Prostate gland (tissue), 2 donors: Measurements from ENCODE around the gene CBFA2T3. TPM values are rescaled to one million over a fixed set of nuclear protein-coding genes. Genes with fewer than 3 reads are reported as not detected.

Experiments
- DNase-seq: peaks from one replicate; pipeline ENCODE4 v3.0.0-alpha.2; 2019; ENCODE audit warnings: low spot score
- H3K27ac ChIP-seq, 2 donors: fragments of 200-600 bp; sonication (generic); 2 replicates each; pipeline ENCODE4 v1.5.1; 2017 to 2019
- H3K27me3 ChIP-seq: fragments of 200-600 bp; sonication (generic); replicated peaks from 2 replicates; pipeline ENCODE4 v1.5.1; 2019; ENCODE audit not compliant: insufficient read depth
- H3K36me3 ChIP-seq, 2 donors: fragments of 200-600 bp; sonication (generic); 1 replicate in 1 of 2; 2 replicates in 1 of 2; pipeline versions ENCODE4 v1.5.1 to v1.8.1; 2017 to 2019
- H3K4me1 ChIP-seq: fragments of 200-600 bp; sonication (generic); replicated peaks from 2 replicates; pipeline ENCODE4 v1.5.1; 2019
- H3K4me3 ChIP-seq, 2 donors: fragments of 200-600 bp; sonication (generic); 2 replicates each; pipeline ENCODE4 v1.5.1; 2017 to 2019
- H3K9me3 ChIP-seq: fragments of 200-600 bp; sonication (generic); 2 replicates; pipeline ENCODE4 v1.5.1; 2017
- CTCF ChIP-seq, 4 experiments: fragments of 200-600 bp in 2 of 4; fragments of 450-650 bp in 2 of 4; sonication (generic) in 2 of 4; IDR thresholded peaks; 1 replicate in 3 of 4; 2 replicates in 1 of 4; pipeline ENCODE4 v1.5.1; 2016 to 2019; ENCODE audit warnings: antibody characterized with exemption in 4 of 4, mild to moderate bottlenecking in 2 of 4, moderate library complexity in 2 of 4
- POLR2A ChIP-seq: fragments of 450-650 bp; IDR thresholded peaks from one replicate; pipeline ENCODE4 v1.6.1; 2016; ENCODE audit warnings: antibody characterized with exemption, mild to moderate bottlenecking
- POLR2AphosphoS5 ChIP-seq: sonication (generic); formaldehyde crosslinking; IDR thresholded peaks from one replicate; pipeline ENCODE4 v1.6.1; 2017; ENCODE audit warnings: antibody characterized with exemption
- WGBS: methylation state at CpG from one replicate; pipeline ENCODE4 v1.1.5; 2018; 5-methylcytosine and 5-hydroxymethylcytosine counted together
- intact Hi-C: fragments of 100-400 bp; cut with DNase I; formaldehyde crosslinking; loops from one replicate; pipeline ENCODE4 v1.14.2; 2022
- total RNA-seq, 2 donors: library from RNA; depleted of rRNA; stranded (reverse); fragments of >200 nt; gene quantifications; one replicate each; pipeline ENCODE4 v1.1.0, GENCODE V29; 2016

The CBFA2T3 gene
- total RNA-seq, 2 donors from 2014 or later: 4.5 to 8.7 TPM

- no peaks in the 10 kb centered on the region for H3K9me3 ChIP-seq
- intact Hi-C loops: no loop called here
- H3K27me3 ChIP-seq: no peaks in the 10 kb centered on the region
- H3K27ac ChIP-seq: no peak overlapping the region
- peak overlapping the region in 1 of 2 donors; percentile 5 for H3K4me3 ChIP-seq
- DNase-seq: peak; percentile 53
- WGBS: 69% methylated on average over 45 of the region's 45 CpGs
- TF ChIP-seq POLR2AphosphoS5 (peak; percentile 33), POLR2A (no peak)
- H3K4me1 ChIP-seq: no peaks in the 10 kb centered on the region
- no peaks in the 10 kb centered on the region for H3K36me3 ChIP-seq
These were observed 97.8 kb downstream of the CBFA2T3 start for GRCh38 chr16:88878967-88879787.

- intact Hi-C loops: no loop called here
- no peaks in the 10 kb centered on the region for H3K36me3 ChIP-seq
- no peak overlapping the region for H3K27ac ChIP-seq
- WGBS: 85% methylated on average over 17 of the region's 20 CpGs
- TF ChIP-seq CTCF (IDR thresholded peaks at IDR 0.05) (no peak), POLR2A (no peak), POLR2AphosphoS5 (no peak)
- DNase-seq: no peak
- H3K4me3 ChIP-seq: no peak overlapping the region
- no peaks in the 10 kb centered on the region for H3K4me1 ChIP-seq
- H3K27me3 ChIP-seq: no peaks in the 10 kb centered on the region
- no peaks in the 10 kb centered on the region for H3K9me3 ChIP-seq
These were observed 98.7 kb downstream of the CBFA2T3 start for GRCh38 chr16:88878356-88878755.

GRCh38 chr16:88877564-88878289, 99.3 kb downstream of the CBFA2T3 start:
- intact Hi-C loops: no loop called here
- H3K27me3 ChIP-seq: no peaks in the 10 kb centered on the region
- WGBS: 83% methylated on average over 18 of the region's 20 CpGs
- TF ChIP-seq POLR2A (no peak), POLR2AphosphoS5 (no peak), CTCF (IDR thresholded peaks at IDR 0.05) (no peak)
- no peak for DNase-seq
- H3K27ac ChIP-seq: no peak overlapping the region
- H3K4me3 ChIP-seq: no peak overlapping the region
- no peaks in the 10 kb centered on the region for H3K36me3 ChIP-seq
- H3K4me1 ChIP-seq: no peaks in the 10 kb centered on the region
- no peaks in the 10 kb centered on the region for H3K9me3 ChIP-seq

- 83% methylated on average over 18 of the region's 33 CpGs for WGBS
- H3K4me1 ChIP-seq: no peaks in the 10 kb centered on the region
- no peaks in the 10 kb centered on the region for H3K9me3 ChIP-seq
- intact Hi-C loops: no loop called here
- H3K27ac ChIP-seq: no peak overlapping the region
- H3K27me3 ChIP-seq: no peaks in the 10 kb centered on the region
- DNase-seq: no peak
- TF ChIP-seq POLR2A: no peak
- no peak for TF ChIP-seq CTCF (IDR thresholded peaks at IDR 0.05)
- no peak for TF ChIP-seq POLR2AphosphoS5
- H3K4me3 ChIP-seq: no peak overlapping the region
- no peaks in the 10 kb centered on the region for H3K36me3 ChIP-seq
These were observed 100.0 kb downstream of the CBFA2T3 start for GRCh38 chr16:88876942-88877526.

- Histone ChIP-seq H3K36me3 (no peaks in the 10 kb centered on the region), H3K4me3 (no peak overlapping the region), H3K27me3 (no peaks in the 10 kb centered on the region), H3K27ac (no peak overlapping the region), H3K4me1 (no peaks in the 10 kb centered on the region), H3K9me3 (no peaks in the 10 kb centered on the region)
- intact Hi-C loops: no loop called here
- DNase-seq: no peak
- WGBS: 95% methylated on average over 22 of the region's 22 CpGs
- TF ChIP-seq POLR2AphosphoS5 (no peak), CTCF (IDR thresholded peaks at IDR 0.05) (no peak), POLR2A (no peak)
These were observed 101.2 kb downstream of the CBFA2T3 start for GRCh38 chr16:88875703-88876234.
